A549 (cell line): ENCODE data around the gene DCLK1. TPM values are rescaled to one million over a fixed set of nuclear protein-coding genes. Genes with fewer than 3 reads are reported as not detected.

Experiments used
- ATAC-seq, 2 experiments: fragments of 200-7000 bp in 1 of 2; fragments of >200 bp in 1 of 2; cut with Nextera tagmentation in 1 of 2; cut with Tn5 transposase in 1 of 2; 3 replicates each; pipeline versions ENCODE4 v1.8.0 to v1.9.1; 2018 to 2020; ENCODE audit warnings: mild to moderate bottlenecking in 1 of 2, moderate library complexity in 1 of 2
- CTCF ChIA-PET: fragments of 300-600 bp; sonication (Branson Sonifier 250); formaldehyde crosslinking; extraction: SDS; loops from one replicate; lab custom pipeline; 2021; ENCODE audit warnings: antibody characterized with exemption, inconsistent platforms; lab: Yijun Ruan, JAX
- POLR2A ChIA-PET: fragments of 350-600 bp; formaldehyde crosslinking; extraction: SDS; loops from one replicate; lab custom pipeline; 2021; ENCODE audit warnings: antibody characterized with exemption, inconsistent platforms; lab: Yijun Ruan, JAX
- DNase-seq, 2 experiments: peaks; one replicate each; pipeline versions ENCODE4 v3.0.0 to v3.0.0-alpha.2; 2011 to 2016; ENCODE audit warnings: low read depth in 1 of 2, low spot score in 1 of 2
- FAIRE-seq: peaks from 2 replicates; lab custom pipeline; 2011; peaks lifted over from hg19 to GRCh38; lab: Jason Lieb, UNC
- H3K27ac ChIP-seq, 2 experiments: fragments of >200 bp; sonication (Bioruptor Twin); formaldehyde crosslinking; 3 replicates each; pipeline ENCODE4 v1.5.1; 2016 to 2017
- H3K4me1 ChIP-seq: fragments of >200 bp; sonication (Bioruptor Twin); formaldehyde crosslinking; 3 replicates; pipeline ENCODE4 v1.6.1; 2016
- H3K4me2 ChIP-seq: fragments of >200 bp; sonication (Bioruptor Twin); formaldehyde crosslinking; 3 replicates; pipeline ENCODE4 v1.6.1; 2016
- H3K4me3 ChIP-seq: fragments of >200 bp; sonication (Bioruptor Twin); formaldehyde crosslinking; 3 replicates; pipeline ENCODE4 v1.5.1; 2016
- H3K9me3 ChIP-seq: fragments of >200 bp; sonication (Bioruptor Twin); formaldehyde crosslinking; 3 replicates; pipeline ENCODE4 v1.6.1; 2016
- CBX8 ChIP-seq: fragments of 200-600 bp; sonication (generic); IDR thresholded peaks from 2 replicates; pipeline ENCODE4 v1.6.1; 2016
- CEBPB ChIP-seq, 2 experiments: fragments of >200 bp in 1 of 2; sonication (Bioruptor Twin) in 1 of 2; formaldehyde crosslinking in 1 of 2; IDR thresholded peaks; 2 replicates each; pipeline ENCODE4 v1.6.1; 2012 to 2016
- CHD2 ChIP-seq: fragments of 150-350 bp; IDR thresholded peaks from 2 replicates; pipeline ENCODE4 v1.6.1; 2014; ENCODE audit warnings: low read length; ENCODE audit not compliant: partially characterized antibody
- E2F6 ChIP-seq: IDR thresholded peaks from 2 replicates; pipeline ENCODE4 v1.6.1; 2012; ENCODE audit warnings: low read depth, borderline replicate concordance
- EHF ChIP-seq: fragments of 250-450 bp; sonication (Bioruptor Pico); IDR thresholded peaks from 2 replicates; pipeline ENCODE4 v1.5.0; 2020; ENCODE audit warnings: mild to moderate bottlenecking
- EHMT2 ChIP-seq: fragments of 200-600 bp; sonication (generic); IDR thresholded peaks from 2 replicates; pipeline ENCODE4 v1.6.1; 2016; ENCODE audit warnings: antibody characterized with exemption, low read depth, mild to moderate bottlenecking, moderate library complexity
- ESRRA ChIP-seq: fragments of 150-350 bp; IDR thresholded peaks from 2 replicates; pipeline ENCODE4 v1.6.1; 2014; ENCODE audit warnings: mild to moderate bottlenecking, low read length, borderline replicate concordance
- FOSL2 ChIP-seq, 2 experiments: fragments of 450-650 bp in 1 of 2; fragments of >200 bp in 1 of 2; sonication (Bioruptor Twin) in 1 of 2; formaldehyde crosslinking; IDR thresholded peaks; 2 replicates each; pipeline versions ENCODE4 v1.5.0 to v1.6.1; 2016 to 2020; ENCODE audit warnings: mild to moderate bottlenecking in 1 of 2, moderate library complexity in 1 of 2
- HOXA7 ChIP-seq: fragments of 250-450 bp; sonication (Bioruptor Pico); IDR thresholded peaks from 2 replicates; pipeline ENCODE4 v1.5.0; 2020; ENCODE audit warnings: mild to moderate bottlenecking, moderate library complexity
- HOXB13 ChIP-seq: fragments of 250-450 bp; sonication (Bioruptor Pico); IDR thresholded peaks from 2 replicates; pipeline ENCODE4 v1.5.0; 2020; ENCODE audit warnings: low read depth, mild to moderate bottlenecking, moderate library complexity
- NFE2L2 ChIP-seq: fragments of 150-350 bp; conservative IDR thresholded peaks from 2 replicates; pipeline ENCODE4 v1.6.1; 2014; ENCODE audit warnings: low read length
- NR3C1 ChIP-seq: fragments of >200 bp; sonication (Bioruptor Twin); formaldehyde crosslinking; IDR thresholded peaks from 3 replicates; pipeline ENCODE4 v1.6.1; 2017
- RCOR1 ChIP-seq: fragments of 150-350 bp; IDR thresholded peaks from 2 replicates; pipeline ENCODE4 v1.6.1; 2014; ENCODE audit warnings: antibody characterized with exemption, low read length, low read depth
- RFX5 ChIP-seq: fragments of 450-650 bp; IDR thresholded peaks from 2 replicates; pipeline ENCODE4 v1.7.1; 2014; ENCODE audit warnings: antibody characterized with exemption, mild to moderate bottlenecking, moderate library complexity
- RNF2 ChIP-seq: fragments of 200-600 bp; sonication (generic); IDR thresholded peaks from 2 replicates; pipeline ENCODE4 v1.6.1; 2016; ENCODE audit warnings: low read depth, mild to moderate bottlenecking, antibody characterized with exemption, moderate library complexity, borderline replicate concordance
- TFCP2L1 ChIP-seq: fragments of 250-450 bp; sonication (Bioruptor Pico); IDR thresholded peaks from 2 replicates; pipeline ENCODE4 v1.5.0; 2021; ENCODE audit warnings: mild to moderate bottlenecking
- ZC3H11A ChIP-seq: fragments of 450-650 bp; IDR thresholded peaks from 2 replicates; pipeline ENCODE4 v1.6.1; 2014; ENCODE audit warnings: antibody characterized with exemption, mild to moderate bottlenecking
- ZNF302 ChIP-seq: fragments of 250-450 bp; sonication (Bioruptor Pico); IDR thresholded peaks from 2 replicates; pipeline ENCODE4 v1.9.0; 2021; ENCODE audit warnings: inconsistent platforms, mild to moderate bottlenecking, moderate library complexity
- WGBS: methylation state at CpG from one replicate; pipeline ENCODE4 v1.1.6; 2017; ENCODE audit errors: missing lambda C conversion rate; 5-methylcytosine and 5-hydroxymethylcytosine counted together
- polyA plus RNA-seq, 4 experiments: library from polyadenylated mRNA; depleted of rRNA in 3 of 4; stranded (reverse); fragments of >200 nt; fragmentation: RNase III in 1 of 4; extraction: RNeasy Plus Mini Kit Qiagen cat#74134 plus additional on column Dnase treatment in 1 of 4; gene quantifications; 2 replicates in 3 of 4; 3 replicates in 1 of 4; pipeline ENCODE4 v1.2.3, GENCODE V29; 2011 to 2017
- TF ChIP-seq, protein P1 (sequence below): IDR thresholded peaks from 2 replicates; pipeline ENCODE4 v1.6.1; 2012

Gene DCLK1
- polyA plus RNA-seq, 2 of the 4 experiments (the other 2 are of a cell fraction), result 0.13 to 0.21 TPM

DNA sequence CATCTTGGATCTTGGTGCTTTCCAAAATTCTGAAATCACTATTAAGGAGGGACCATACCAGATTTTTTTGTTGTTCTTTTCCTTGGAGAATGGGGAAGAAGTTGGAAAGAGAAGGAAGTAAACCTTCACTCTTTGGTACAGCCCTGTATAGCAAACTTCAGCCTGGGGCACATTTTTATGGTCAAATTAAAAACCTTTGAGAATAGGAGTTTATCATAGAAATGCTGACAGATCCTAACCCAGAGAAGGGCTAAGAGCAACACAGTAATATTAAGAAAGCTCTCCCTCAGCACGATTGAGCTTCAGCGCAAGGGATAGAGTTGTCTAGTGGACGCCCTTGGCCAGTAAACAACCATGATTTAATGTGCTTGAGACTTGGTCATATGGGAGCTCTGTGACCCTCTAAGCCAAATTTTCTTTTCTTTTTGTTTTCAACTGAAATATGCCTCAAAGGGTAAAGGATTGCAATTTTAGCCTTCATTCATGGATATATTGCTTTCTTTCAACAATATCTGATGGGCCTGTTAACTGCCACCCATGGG, 360.4 kb downstream of the DCLK1 start (continued):
- TF ChIP-seq NFE2L2 (no peak), HOXB13 (no peak), HOXA7 (CRISPR knock-in tag) (no peak)
- TF ChIP-seq, all 56 proteins: peak for 0

DNA sequence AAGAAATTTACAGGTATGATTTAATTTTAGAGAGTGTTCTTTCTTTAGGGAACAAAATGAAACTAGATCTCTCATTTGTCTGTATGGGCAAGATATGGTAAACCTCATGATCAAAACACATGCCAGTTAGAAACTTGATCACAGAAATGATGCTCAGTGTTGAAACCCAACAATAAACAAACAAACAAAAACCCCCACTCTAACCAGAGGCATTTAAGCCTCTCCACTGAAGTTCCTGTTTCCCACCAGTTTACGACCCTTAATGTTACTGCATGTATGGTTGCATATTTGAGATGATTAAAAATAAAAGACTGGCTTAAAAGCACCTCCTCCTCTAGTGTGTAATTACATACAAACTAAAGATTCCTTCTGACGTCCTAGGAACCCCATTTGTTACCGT, 361.4 kb downstream of the DCLK1 start:
- H3K4me2 ChIP-seq, result no peak overlapping the region
- FAIRE-seq, result no peak
- WGBS, result 28% methylated on average over 3 of the region's 3 CpGs

GRCh38 chr13:35768551-35768950, 362.6 kb downstream of the DCLK1 start:
- H3K4me3 ChIP-seq, result no peak overlapping the region
- TF ChIP-seq CHD2, result no peak
- TF ChIP-seq, protein P1, sequence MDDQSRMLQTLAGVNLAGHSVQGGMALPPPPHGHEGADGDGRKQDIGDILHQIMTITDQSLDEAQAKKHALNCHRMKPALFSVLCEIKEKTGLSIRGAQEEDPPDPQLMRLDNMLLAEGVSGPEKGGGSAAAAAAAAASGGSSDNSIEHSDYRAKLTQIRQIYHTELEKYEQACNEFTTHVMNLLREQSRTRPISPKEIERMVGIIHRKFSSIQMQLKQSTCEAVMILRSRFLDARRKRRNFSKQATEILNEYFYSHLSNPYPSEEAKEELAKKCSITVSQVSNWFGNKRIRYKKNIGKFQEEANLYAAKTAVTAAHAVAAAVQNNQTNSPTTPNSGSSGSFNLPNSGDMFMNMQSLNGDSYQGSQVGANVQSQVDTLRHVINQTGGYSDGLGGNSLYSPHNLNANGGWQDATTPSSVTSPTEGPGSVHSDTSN, result no peak
- no peak for TF ChIP-seq TFCP2L1
- no peak for TF ChIP-seq ESRRA
- ChIA-PET POLR2A (no interaction called here), CTCF (no interaction called here)
- no peaks in the 10 kb centered on the region for H3K9me3 ChIP-seq
- FAIRE-seq (no peak), ATAC-seq (no peak), DNase-seq (no peak)
- 56% methylated on average over 4 of the region's 4 CpGs for WGBS
- H3K27ac ChIP-seq, result no peak overlapping the region
- no peak overlapping the region for H3K4me2 ChIP-seq
- H3K4me1 ChIP-seq, result no peaks in the 10 kb centered on the region

More for the DNA sequence above, 361.4 kb downstream of the DCLK1 start:
- no peak overlapping the region for H3K27ac ChIP-seq
- ATAC-seq, result no peak
- POLR2A ChIA-PET, result no interaction called here
- TF ChIP-seq FOSL2 (IDR thresholded peaks at IDR 0.05), result no peak
- no peak for TF ChIP-seq FOSL2 (CRISPR knock-in tag; IDR thresholded peaks at IDR 0.05)
- no peak for TF ChIP-seq CEBPB (IDR thresholded peaks at IDR 0.05)
- TF ChIP-seq NR3C1, result no peak
- TF ChIP-seq RFX5, result no peak
- no peak for TF ChIP-seq NFE2L2
- TF ChIP-seq E2F6, result no peak
- no peak for TF ChIP-seq EHMT2
- no peak overlapping the region for H3K4me3 ChIP-seq
- DNase-seq, result no peak
- no peaks in the 10 kb centered on the region for H3K4me1 ChIP-seq
- CTCF ChIA-PET, result no interaction called here
- H3K9me3 ChIP-seq, result no peaks in the 10 kb centered on the region

DNA sequence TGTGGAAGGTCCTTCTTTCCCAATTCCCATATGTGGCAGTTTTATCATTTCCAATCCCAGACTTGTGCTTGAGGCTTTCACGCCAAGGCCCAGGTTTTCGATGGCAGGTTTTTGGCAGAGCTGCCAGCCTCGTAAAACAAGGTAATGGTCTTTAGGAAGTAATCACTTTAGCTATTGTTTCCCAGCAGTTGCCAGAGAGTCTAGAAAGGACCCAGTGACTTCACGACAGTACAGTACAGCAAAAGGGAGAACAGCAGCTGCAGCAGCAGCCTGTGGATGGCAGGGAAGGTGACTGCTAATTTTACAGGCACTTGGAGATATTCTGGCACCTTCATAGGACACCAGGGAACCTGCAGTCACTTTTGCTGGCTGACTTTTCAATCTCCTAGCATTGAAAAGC, 363.1 kb downstream of the DCLK1 start:
- CTCF ChIA-PET, result no interaction called here

GRCh38 chr13:35767256-35767976, 363.8 kb downstream of the DCLK1 start:
- Histone ChIP-seq H3K9me3 (no peaks in the 10 kb centered on the region), H3K4me2 (no peak overlapping the region), H3K4me3 (no peak overlapping the region), H3K27ac (no peak overlapping the region), H3K4me1 (no peaks in the 10 kb centered on the region)
- TF ChIP-seq CBX8, result no peak
- TF ChIP-seq RCOR1, result no peak
- no peak for TF ChIP-seq EHF
- no peak for TF ChIP-seq RNF2
- DNase-seq (no peak), ATAC-seq (no peak), FAIRE-seq (no peak)
- ChIA-PET CTCF (no interaction called here), POLR2A (no interaction called here)
- WGBS, result 57% methylated on average over 6 of the region's 6 CpGs

More for the DNA sequence above, 363.1 kb downstream of the DCLK1 start:
- Histone ChIP-seq H3K4me3 (no peak overlapping the region), H3K27ac (no peak overlapping the region), H3K9me3 (no peaks in the 10 kb centered on the region), H3K4me1 (no peaks in the 10 kb centered on the region), H3K4me2 (no peak overlapping the region)
- TF ChIP-seq ZC3H11A (no peak), ZNF302 (CRISPR knock-in tag) (no peak), CBX8 (no peak)
- ATAC-seq (no peak), FAIRE-seq (no peak), DNase-seq (no peak)
- POLR2A ChIA-PET, result no interaction called here
- WGBS, result 75% methylated on average over 4 of the region's 4 CpGs
